PC-3 (cell line): ENCODE data around the gene MYL7. TPM values are rescaled to one million over a fixed set of nuclear protein-coding genes. Genes with fewer than 3 reads are reported as not detected.

ENCODE experiments used
- ATAC-seq: fragments of 200-7000 bp; cut with Tn5 transposase; 2 replicates; pipeline ENCODE4 v1.9.1; 2020; ENCODE audit warnings: mild to moderate bottlenecking, moderate library complexity
- BruUV-seq: library from RNA; stranded (reverse); fragments of 400-500 nt; replicated peaks from 2 replicates; lab custom pipeline; 2021; lab: Mats Ljungman, UMichigan
- CTCF ChIA-PET: fragments of 300-600 bp; sonication (Branson Sonifier 250); formaldehyde crosslinking; loops from one replicate; lab custom pipeline; 2022; ENCODE audit warnings: antibody characterized with exemption; lab: Charles Lee
- POLR2A ChIA-PET: fragments of 300-600 bp; sonication (Branson Sonifier 250); formaldehyde crosslinking; loops from one replicate; lab custom pipeline; 2022; ENCODE audit warnings: antibody characterized with exemption; ENCODE audit not compliant: unreplicated experiment; lab: Charles Lee
- DNase-seq: peaks from one replicate; pipeline ENCODE4 v3.0.0-alpha.2; 2015
- H2AFZ ChIP-seq: fragments of 300-600 bp; sonication (generic); 2 replicates; pipeline ENCODE4 v1.6.0; 2016; ENCODE audit warnings: antibody characterized with exemption, low read length
- H3F3A ChIP-seq: fragments of 300-600 bp; sonication (generic); one replicate; pipeline ENCODE4 v1.6.0; 2017; ENCODE audit warnings: antibody characterized with exemption, low read length, control low read depth, mild to moderate bottlenecking; ENCODE audit not compliant: unreplicated experiment
- H3K27ac ChIP-seq: fragments of 300-600 bp; sonication (generic); 2 replicates; pipeline ENCODE4 v1.5.1; 2016; ENCODE audit warnings: mild to moderate bottlenecking, low read length
- H3K27me3 ChIP-seq: fragments of 300-600 bp; sonication (generic); 2 replicates; pipeline ENCODE4 v1.6.1; 2016; ENCODE audit warnings: low read length, mixed read lengths
- H3K36me3 ChIP-seq: fragments of 300-600 bp; sonication (generic); 2 replicates; pipeline ENCODE4 v1.6.1; 2016; ENCODE audit warnings: low read depth, mixed run types, low read length, mixed read lengths
- H3K4me1 ChIP-seq: fragments of 300-600 bp; sonication (generic); 2 replicates; pipeline ENCODE4 v1.5.1; 2016; ENCODE audit warnings: low read length; ENCODE audit not compliant: insufficient read depth
- H3K4me2 ChIP-seq: fragments of 300-600 bp; sonication (generic); 2 replicates; pipeline ENCODE4 v1.6.0; 2016; ENCODE audit warnings: low read length
- H3K4me3 ChIP-seq: fragments of 300-600 bp; sonication (generic); 2 replicates; pipeline ENCODE4 v1.5.1; 2016; ENCODE audit warnings: mild to moderate bottlenecking, low read length, mixed read lengths
- H3K79me2 ChIP-seq: fragments of 300-600 bp; sonication (generic); 2 replicates; pipeline ENCODE4 v1.6.1; 2017; ENCODE audit warnings: low read length, mixed read lengths
- H3K9ac ChIP-seq: fragments of 300-600 bp; sonication (generic); 2 replicates; pipeline ENCODE4 v1.6.0; 2016; ENCODE audit warnings: mild to moderate bottlenecking, low read length
- H3K9me2 ChIP-seq: fragments of 300-600 bp; sonication (generic); replicated peaks from 2 replicates; pipeline ENCODE4 v1.6.1; 2016; ENCODE audit warnings: mixed run types, low read length, mixed read lengths
- H3K9me3 ChIP-seq: fragments of 300-600 bp; sonication (generic); 2 replicates; pipeline ENCODE4 v1.6.1; 2016; ENCODE audit warnings: low read length, mixed read lengths
- H4K20me1 ChIP-seq: fragments of 300-600 bp; sonication (generic); 2 replicates; pipeline ENCODE4 v1.6.1; 2016; ENCODE audit warnings: low read length, mixed read lengths
- CTCF ChIP-seq: fragments of 300-600 bp; sonication (generic); conservative IDR thresholded peaks from 2 replicates; pipeline ENCODE4 v1.5.1; 2017; ENCODE audit warnings: antibody characterized with exemption, low read depth, mild to moderate bottlenecking, low read length
- EZH2 ChIP-seq: fragments of 300-600 bp; sonication (generic); IDR thresholded peaks from one replicate; pipeline ENCODE4 v1.6.1; 2017; ENCODE audit warnings: antibody characterized with exemption, mild to moderate bottlenecking, low read length; ENCODE audit not compliant: unreplicated experiment
- EZH2phosphoT487 ChIP-seq: fragments of 300-600 bp; sonication (generic); IDR thresholded peaks from 2 replicates; pipeline ENCODE4 v1.6.1; 2018; ENCODE audit warnings: mild to moderate bottlenecking, antibody characterized with exemption, low read length, borderline replicate concordance
- intact Hi-C: fragments of 100-400 bp; cut with micrococcal nuclease; formaldehyde crosslinking; loops from 2 replicates; pipeline ENCODE4 v1.9.0; 2023
- total RNA-seq: library from RNA; depleted of rRNA; stranded (reverse); fragments of >200 nt; gene quantifications from 2 replicates; pipeline ENCODE4 v1.2.3, GENCODE V29; 2014

The MYL7 gene
- total RNA-seq, 1 experiment from 2014 or later, result not detected

- POLR2A ChIA-PET, result no interaction called here
- CTCF ChIA-PET, result no interaction called here
Measured at GRCh38 chr7:44147026-44147991, 6.2 kb upstream of the MYL7 start.

GRCh38 chr7:44145969-44146911 lies 5.1 kb upstream of the MYL7 start:
- no TSS peak for BruUV-seq
- no peak overlapping the region for H2AFZ ChIP-seq
- CTCF ChIA-PET, result no interaction called here
- H3K9me2 ChIP-seq, result no peaks in the 10 kb centered on the region
- no peak for DNase-seq
- no peak overlapping the region for H3K4me2 ChIP-seq
- POLR2A ChIA-PET, result no interaction called here
- H3K27me3 ChIP-seq, result no peaks in the 10 kb centered on the region
- no peaks in the 10 kb centered on the region for H3K79me2 ChIP-seq
- TF ChIP-seq EZH2phosphoT487, result no peak
- TF ChIP-seq EZH2, result no peak
- TF ChIP-seq CTCF, result no peak
- intact Hi-C loops, result no loop called here
- ATAC-seq, result no peak; the same call in 1 of the 2 replicates
- no peaks in the 10 kb centered on the region for H3K36me3 ChIP-seq
- no peaks in the 10 kb centered on the region for H4K20me1 ChIP-seq
- H3K9me3 ChIP-seq, result no peaks in the 10 kb centered on the region
- no peaks in the 10 kb centered on the region for H3K4me1 ChIP-seq
- H3K4me3 ChIP-seq, result no peak overlapping the region
- H3K27ac ChIP-seq, result no peak overlapping the region
- H3K9ac ChIP-seq, result no peak overlapping the region
- H3F3A ChIP-seq, result no peaks in the 10 kb centered on the region

More at GRCh38 chr7:44147026-44147991, 6.2 kb upstream of the MYL7 start:
- intact Hi-C loops, result no loop called here
- Histone ChIP-seq H3K9me2 (no peaks in the 10 kb centered on the region), H3K4me1 (no peaks in the 10 kb centered on the region), H3K4me3 (no peak overlapping the region), H3K79me2 (no peaks in the 10 kb centered on the region), H3K9me3 (no peaks in the 10 kb centered on the region), H3K36me3 (no peaks in the 10 kb centered on the region), H3K4me2 (no peak overlapping the region), H3K27me3 (no peaks in the 10 kb centered on the region), H4K20me1 (no peaks in the 10 kb centered on the region), H3K27ac (no peak overlapping the region), H3K9ac (no peak overlapping the region), H2AFZ (no peak overlapping the region), H3F3A (no peaks in the 10 kb centered on the region)
- no TSS peak for BruUV-seq
- ATAC-seq (no peak), DNase-seq (no peak)
- TF ChIP-seq CTCF (no peak), EZH2phosphoT487 (no peak), EZH2 (no peak)
